Ramos (cell line): ENCODE measurements around the gene CDH1.

Source experiments
- in situ Hi-C: fragments of 300-500 bp; cut with MboI; formaldehyde crosslinking; loops from one replicate; pipeline ENCODE4 v1.14.3; 2022; ENCODE audit warnings: low sequenced_read_pairs; ENCODE audit not compliant: unreplicated experiment

Gene CDH1

GRCh38 chr16:68731637-68732036, 5.5 kb upstream of the CDH1 start:
- in situ Hi-C loops, result no loop called here

- in situ Hi-C loops, result no loop called here
Observed at GRCh38 chr16:68732042-68732680, 4.9 kb upstream of the CDH1 start.

GRCh38 chr16:68732741-68733399, 4.2 kb upstream of the CDH1 start:
- in situ Hi-C loops, result no loop called here

- in situ Hi-C loops, result no loop called here
Observed at GRCh38 chr16:68733570-68733969, 3.5 kb upstream of the CDH1 start.

GRCh38 chr16:68734782-68735181, 2.3 kb upstream of the CDH1 start:
- in situ Hi-C loops, result no loop called here

- in situ Hi-C loops, result no loop called here
Observed at GRCh38 chr16:68736561-68736960, 531 bp upstream of the CDH1 start.

GRCh38 chr16:68737730-68738629, 888 bp downstream of the CDH1 start:
- in situ Hi-C loops, result no loop called here

GRCh38 chr16:68739964-68740627, 3.0 kb downstream of the CDH1 start:
- in situ Hi-C loops, result no loop called here

- in situ Hi-C loops, result no loop called here
Observed at GRCh38 chr16:68740628-68741346, 3.7 kb downstream of the CDH1 start.

GRCh38 chr16:68743664-68744063, 6.6 kb downstream of the CDH1 start:
- in situ Hi-C loops, result no loop called here

GRCh38 chr16:68744744-68745280, 7.7 kb downstream of the CDH1 start:
- in situ Hi-C loops, result no loop called here

GRCh38 chr16:68746951-68747350, 9.9 kb downstream of the CDH1 start:
- in situ Hi-C loops, result no loop called here

- in situ Hi-C loops, result no loop called here
Observed at GRCh38 chr16:68749432-68749831, 12.3 kb downstream of the CDH1 start.

GRCh38 chr16:68750193-68750695, 13.2 kb downstream of the CDH1 start:
- in situ Hi-C loops, result no loop called here

- in situ Hi-C loops, result no loop called here
Observed at GRCh38 chr16:68751160-68751559, 14.1 kb downstream of the CDH1 start.

- in situ Hi-C loops, result no loop called here
Observed at GRCh38 chr16:68752602-68753001, 15.5 kb downstream of the CDH1 start.

GRCh38 chr16:68754084-68754792, 17.1 kb downstream of the CDH1 start:
- in situ Hi-C loops, result no loop called here

GRCh38 chr16:68756239-68756915, 19.3 kb downstream of the CDH1 start:
- in situ Hi-C loops, result no loop called here

- in situ Hi-C loops, result no loop called here
Observed at GRCh38 chr16:68757625-68757935, 20.5 kb downstream of the CDH1 start.
